ENCODE data around the gene VKORC1L1.

DNA sequence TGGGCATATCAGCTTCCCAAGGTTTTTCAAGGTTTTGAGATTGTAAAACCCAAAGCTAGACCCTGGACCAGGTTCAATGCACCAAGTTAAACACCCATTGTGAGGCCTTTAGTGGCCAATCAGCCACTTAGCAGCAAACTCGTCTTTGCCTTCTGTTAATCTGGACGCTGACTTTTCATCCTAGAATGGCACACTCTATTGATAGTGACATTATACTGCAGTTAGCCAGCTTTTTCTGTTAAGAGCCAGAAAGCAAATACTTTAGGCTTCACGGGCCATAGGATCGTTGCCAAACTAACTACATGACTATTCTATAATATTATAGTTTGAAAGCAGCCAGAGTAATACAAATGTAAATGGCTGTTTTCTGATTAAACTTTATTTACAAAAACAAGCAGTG is 51.3 kb downstream of the VKORC1L1 start:
- TF ChIP-seq, protein P1, sequence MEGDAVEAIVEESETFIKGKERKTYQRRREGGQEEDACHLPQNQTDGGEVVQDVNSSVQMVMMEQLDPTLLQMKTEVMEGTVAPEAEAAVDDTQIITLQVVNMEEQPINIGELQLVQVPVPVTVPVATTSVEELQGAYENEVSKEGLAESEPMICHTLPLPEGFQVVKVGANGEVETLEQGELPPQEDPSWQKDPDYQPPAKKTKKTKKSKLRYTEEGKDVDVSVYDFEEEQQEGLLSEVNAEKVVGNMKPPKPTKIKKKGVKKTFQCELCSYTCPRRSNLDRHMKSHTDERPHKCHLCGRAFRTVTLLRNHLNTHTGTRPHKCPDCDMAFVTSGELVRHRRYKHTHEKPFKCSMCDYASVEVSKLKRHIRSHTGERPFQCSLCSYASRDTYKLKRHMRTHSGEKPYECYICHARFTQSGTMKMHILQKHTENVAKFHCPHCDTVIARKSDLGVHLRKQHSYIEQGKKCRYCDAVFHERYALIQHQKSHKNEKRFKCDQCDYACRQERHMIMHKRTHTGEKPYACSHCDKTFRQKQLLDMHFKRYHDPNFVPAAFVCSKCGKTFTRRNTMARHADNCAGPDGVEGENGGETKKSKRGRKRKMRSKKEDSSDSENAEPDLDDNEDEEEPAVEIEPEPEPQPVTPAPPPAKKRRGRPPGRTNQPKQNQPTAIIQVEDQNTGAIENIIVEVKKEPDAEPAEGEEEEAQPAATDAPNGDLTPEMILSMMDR (IDR thresholded peaks at IDR 0.05 in 2 of 3, conservative IDR thresholded peaks at IDR 0.05 in 1 of 3; ENCODE audit: control insufficient read depth in 2 of 3, extremely low read depth in 1 of 3, insufficient read depth in 1 of 3, low read depth in 3 of 3, low read length in 3 of 3) = no peak
- TF ChIP-seq POLR2AphosphoS2 (IDR thresholded peaks at IDR 0.05; ENCODE audit: low read depth, low read length) (no peak), CHD2 (IDR thresholded peaks at IDR 0.05; ENCODE audit: borderline replicate concordance, low read depth, low read length) (no peak), ZNF274 (IDR thresholded peaks at IDR 0.05; ENCODE audit: insufficient read depth, insufficient read length) (no peak), POLR2A (IDR thresholded peaks at IDR 0.05; ENCODE audit: low read depth, low read length) (no peak), EP300 (IDR thresholded peaks at IDR 0.05; ENCODE audit: borderline replicate concordance in 1 of 2, control insufficient read depth in 1 of 2, low read depth in 2 of 2, low read length in 2 of 2) (no peak), MXI1 (IDR thresholded peaks at IDR 0.05; ENCODE audit: low read depth, low read length) (no peak), RFX5 (IDR thresholded peaks at IDR 0.05; ENCODE audit: low read depth, low read length) (no peak), CREB1 (IDR thresholded peaks at IDR 0.05; ENCODE audit: low read depth) (no peak), SPI1 (IDR thresholded peaks at IDR 0.05; ENCODE audit: borderline replicate concordance, insufficient read depth, low read depth, low read length) (no peak), BHLHE40 (IDR thresholded peaks at IDR 0.05; ENCODE audit: borderline replicate concordance in 1 of 2, low read depth in 2 of 2, low read length in 1 of 2) (no peak)
- TF ChIP-seq, protein P2, sequence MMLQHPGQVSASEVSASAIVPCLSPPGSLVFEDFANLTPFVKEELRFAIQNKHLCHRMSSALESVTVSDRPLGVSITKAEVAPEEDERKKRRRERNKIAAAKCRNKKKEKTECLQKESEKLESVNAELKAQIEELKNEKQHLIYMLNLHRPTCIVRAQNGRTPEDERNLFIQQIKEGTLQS (IDR thresholded peaks at IDR 0.05; ENCODE audit: borderline replicate concordance, extremely low read depth, low read depth, low read length) = no peak
- TF ChIP-seq, protein P3, sequence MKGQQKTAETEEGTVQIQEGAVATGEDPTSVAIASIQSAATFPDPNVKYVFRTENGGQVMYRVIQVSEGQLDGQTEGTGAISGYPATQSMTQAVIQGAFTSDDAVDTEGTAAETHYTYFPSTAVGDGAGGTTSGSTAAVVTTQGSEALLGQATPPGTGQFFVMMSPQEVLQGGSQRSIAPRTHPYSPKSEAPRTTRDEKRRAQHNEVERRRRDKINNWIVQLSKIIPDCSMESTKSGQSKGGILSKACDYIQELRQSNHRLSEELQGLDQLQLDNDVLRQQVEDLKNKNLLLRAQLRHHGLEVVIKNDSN (IDR thresholded peaks at IDR 0.05; ENCODE audit: borderline replicate concordance, extremely low read length, insufficient read depth, low read depth, low read length) = no peak
- TF ChIP-seq, protein P4, sequence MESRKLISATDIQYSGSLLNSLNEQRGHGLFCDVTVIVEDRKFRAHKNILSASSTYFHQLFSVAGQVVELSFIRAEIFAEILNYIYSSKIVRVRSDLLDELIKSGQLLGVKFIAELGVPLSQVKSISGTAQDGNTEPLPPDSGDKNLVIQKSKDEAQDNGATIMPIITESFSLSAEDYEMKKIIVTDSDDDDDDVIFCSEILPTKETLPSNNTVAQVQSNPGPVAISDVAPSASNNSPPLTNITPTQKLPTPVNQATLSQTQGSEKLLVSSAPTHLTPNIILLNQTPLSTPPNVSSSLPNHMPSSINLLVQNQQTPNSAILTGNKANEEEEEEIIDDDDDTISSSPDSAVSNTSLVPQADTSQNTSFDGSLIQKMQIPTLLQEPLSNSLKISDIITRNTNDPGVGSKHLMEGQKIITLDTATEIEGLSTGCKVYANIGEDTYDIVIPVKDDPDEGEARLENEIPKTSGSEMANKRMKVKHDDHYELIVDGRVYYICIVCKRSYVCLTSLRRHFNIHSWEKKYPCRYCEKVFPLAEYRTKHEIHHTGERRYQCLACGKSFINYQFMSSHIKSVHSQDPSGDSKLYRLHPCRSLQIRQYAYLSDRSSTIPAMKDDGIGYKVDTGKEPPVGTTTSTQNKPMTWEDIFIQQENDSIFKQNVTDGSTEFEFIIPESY (IDR thresholded peaks at IDR 0.05) = no peak
